ENCODE measurements around the gene TCF7. TPM values are rescaled to one million over a fixed set of nuclear protein-coding genes. Genes with fewer than 3 reads are reported as not detected.

The TCF7 gene
- total RNA-seq, 4 donors from 2014 or later, result 0.98 to 6.6 (median 2.6) TPM

- TF ChIP-seq CTCF (IDR thresholded peaks at IDR 0.05; ENCODE audit: low read depth), result no peak
These were observed 14.6 kb upstream of the TCF7 start for GRCh38 chr5:134099939-134100282.

GRCh38 chr5:134100283-134101091 lies 14.0 kb upstream of the TCF7 start:
- TF ChIP-seq CTCF (IDR thresholded peaks at IDR 0.05; ENCODE audit: low read depth), result no peak

GRCh38 chr5:134101686-134102439 lies 12.6 kb upstream of the TCF7 start:
- TF ChIP-seq CTCF (IDR thresholded peaks at IDR 0.05; ENCODE audit: low read depth), result no peak

GRCh38 chr5:134103397-134103796 lies 11.1 kb upstream of the TCF7 start:
- no peak for TF ChIP-seq CTCF (IDR thresholded peaks at IDR 0.05; ENCODE audit: low read depth)

DNA sequence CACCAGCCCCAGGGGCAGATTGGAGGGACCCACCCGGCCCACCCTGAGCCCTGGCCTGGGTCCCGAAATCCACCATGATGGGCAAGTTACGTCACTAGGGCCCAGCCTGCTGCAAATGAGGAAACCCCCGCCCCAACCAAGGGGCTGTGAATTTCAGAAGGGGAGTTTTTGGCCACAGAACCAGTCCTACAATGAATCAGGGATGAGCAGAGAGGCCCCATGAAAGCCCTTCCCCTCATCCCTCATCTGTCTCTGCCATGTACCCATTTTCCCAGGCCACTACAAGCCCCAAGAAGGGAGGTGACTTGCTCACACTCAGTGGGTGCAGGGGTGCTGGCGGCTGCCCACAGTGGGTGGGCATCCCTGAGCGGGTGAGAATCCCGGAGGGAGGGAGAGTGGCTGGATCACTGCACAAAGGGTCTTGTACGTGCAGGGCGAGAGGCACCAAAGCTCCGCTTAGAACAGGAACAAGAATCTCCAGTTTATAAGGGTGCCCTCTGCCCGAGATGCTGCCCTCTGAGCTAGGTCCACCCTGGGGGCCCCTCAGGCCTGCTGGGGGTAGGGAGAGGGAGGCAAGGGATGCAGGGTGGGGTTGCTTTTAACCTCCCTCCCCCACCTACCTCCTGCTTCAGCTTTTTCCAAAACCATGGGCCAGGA lies 10.4 kb upstream of the TCF7 start:
- TF ChIP-seq CTCF (IDR thresholded peaks at IDR 0.05; ENCODE audit: low read depth), result no peak

DNA sequence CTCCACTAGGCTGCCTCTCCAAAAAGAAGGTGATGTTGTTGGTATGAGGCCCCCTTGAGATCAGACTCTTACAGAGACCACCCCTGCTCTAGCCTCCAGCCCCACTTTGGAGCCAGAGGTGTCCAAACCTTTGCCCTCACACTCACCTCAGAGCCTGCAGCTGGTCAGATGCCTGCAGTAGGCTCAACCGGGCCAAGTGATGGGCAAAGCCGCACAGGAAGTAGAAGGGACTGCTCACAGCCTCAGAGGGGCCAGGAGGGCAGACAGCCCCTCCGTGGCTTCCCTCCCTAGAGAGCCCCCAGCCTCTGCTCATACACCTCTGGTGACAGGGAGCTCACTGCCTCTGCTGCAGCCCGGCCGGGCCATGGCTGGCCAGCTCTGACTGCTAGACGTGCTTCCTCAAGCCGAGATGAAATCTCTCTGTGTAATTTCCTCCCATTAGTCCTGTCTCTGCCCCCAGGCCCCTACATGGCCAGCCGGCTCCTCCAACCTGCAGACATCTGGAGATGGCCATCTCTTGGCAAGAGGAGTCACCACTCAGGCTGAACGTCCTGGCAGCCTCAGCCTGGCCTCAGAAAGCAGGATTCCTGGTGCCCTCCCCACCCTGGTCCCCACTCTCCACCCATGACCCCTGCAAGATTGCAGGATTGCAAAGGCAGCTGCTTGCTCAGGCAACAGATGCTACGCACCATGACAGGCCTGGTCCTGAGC lies 7.3 kb upstream of the TCF7 start:
- TF ChIP-seq CTCF (IDR thresholded peaks at IDR 0.05; ENCODE audit: low read depth), result no peak

Data from subcutaneous adipose tissue (tissue), 4 donors.